NT2/D1 (cell line): ENCODE data around the gene ZCCHC3.
"Not testable (repeated sequence)": the region's sequence is repeated elsewhere in the genome, so short reads cannot be mapped to it uniquely, and the experiment has no call there.

Experiments used
- DNase-seq: peaks from one replicate; pipeline ENCODE4 v3.0.0-alpha.2; 2011; ENCODE audit warnings: low read depth, low spot score
- H3K27me3 ChIP-seq: 2 replicates; pipeline ENCODE4 v1.6.0; 2011; ENCODE audit warnings: mild to moderate bottlenecking; ENCODE audit not compliant: insufficient read length, insufficient read depth
- H3K36me3 ChIP-seq: 2 replicates; pipeline ENCODE4 v1.6.1; 2011; ENCODE audit warnings: mild to moderate bottlenecking, low read length, mixed read lengths; ENCODE audit not compliant: insufficient read depth, insufficient read length
- H3K4me1 ChIP-seq: 2 replicates; pipeline ENCODE4 v1.5.1; 2011; ENCODE audit not compliant: insufficient read depth, insufficient read length
- H3K4me3 ChIP-seq: 2 replicates; pipeline ENCODE4 v1.5.1; 2011; ENCODE audit warnings: low read depth; ENCODE audit not compliant: insufficient read length
- H3K9ac ChIP-seq: 2 replicates; pipeline ENCODE4 v1.6.0; 2011; ENCODE audit warnings: low read depth; ENCODE audit not compliant: insufficient read length
- H3K9me3 ChIP-seq: 2 replicates; pipeline ENCODE4 v1.5.1; 2011; ENCODE audit warnings: mild to moderate bottlenecking, low read length; ENCODE audit not compliant: insufficient read depth
- SUZ12 ChIP-seq: IDR thresholded peaks from 2 replicates; pipeline ENCODE4 v1.6.1; 2011; ENCODE audit not compliant: insufficient read length, insufficient read depth; ENCODE audit errors: extremely low read depth
- YY1 ChIP-seq: IDR thresholded peaks from 2 replicates; pipeline ENCODE4 v1.6.1; 2011; ENCODE audit not compliant: insufficient read length, insufficient read depth
- ZNF274 ChIP-seq: IDR thresholded peaks from 2 replicates; pipeline ENCODE4 v1.6.1; 2011; ENCODE audit warnings: mild to moderate bottlenecking, low read depth, low read length

Gene ZCCHC3

GRCh38 chr20:328027-328974 is 30.9 kb downstream of the ZCCHC3 start:
- peaks cover 22% of the 10 kb centered on the region for H3K4me1 ChIP-seq
- H3K9ac ChIP-seq: peak overlapping the region; percentile 92
- H3K4me3 ChIP-seq: peak overlapping the region; percentile 76
- H3K27me3 ChIP-seq: no peaks in the 10 kb centered on the region
- H3K9me3 ChIP-seq: no peaks in the 10 kb centered on the region
- H3K36me3 ChIP-seq: peaks cover 27% of the 10 kb centered on the region
- DNase-seq: no peak
- TF ChIP-seq ZNF274: no peak
- no peak for TF ChIP-seq YY1
- TF ChIP-seq SUZ12: no peak

- H3K36me3 ChIP-seq: peaks cover 27% of the 10 kb centered on the region
- no peaks in the 10 kb centered on the region for H3K27me3 ChIP-seq
- no peak for TF ChIP-seq SUZ12
- no peak for TF ChIP-seq YY1
- no peak for TF ChIP-seq ZNF274
- no peaks in the 10 kb centered on the region for H3K9me3 ChIP-seq
- H3K4me1 ChIP-seq: peaks cover 22% of the 10 kb centered on the region
- no peak for DNase-seq
- H3K9ac ChIP-seq: peak overlapping the region; percentile 56
- H3K4me3 ChIP-seq: no peak overlapping the region
Measured at GRCh38 chr20:328975-329695, 31.8 kb downstream of the ZCCHC3 start.

- TF ChIP-seq ZNF274: no peak
- no peak for TF ChIP-seq SUZ12
- TF ChIP-seq YY1: no peak
- Histone ChIP-seq H3K4me3 (no peak overlapping the region), H3K9me3 (no peaks in the 10 kb centered on the region), H3K36me3 (peaks cover 27% of the 10 kb centered on the region), H3K27me3 (no peaks in the 10 kb centered on the region), H3K9ac (peak overlapping the region; percentile 28), H3K4me1 (peaks cover 22% of the 10 kb centered on the region)
- no peak for DNase-seq
Measured at GRCh38 chr20:329851-330232, 32.5 kb downstream of the ZCCHC3 start.

- Histone ChIP-seq H3K9me3 (no peaks in the 10 kb centered on the region), H3K4me3 (no peak overlapping the region), H3K9ac (peak overlapping the region; percentile 28), H3K27me3 (no peaks in the 10 kb centered on the region), H3K4me1 (peaks cover 22% of the 10 kb centered on the region), H3K36me3 (peaks cover 27% of the 10 kb centered on the region)
- no peak for TF ChIP-seq YY1
- TF ChIP-seq ZNF274: no peak
- TF ChIP-seq SUZ12: no peak
- DNase-seq: no peak
Measured at GRCh38 chr20:330233-331149, 33.1 kb downstream of the ZCCHC3 start.

- Histone ChIP-seq H3K9ac (no peak overlapping the region), H3K27me3 (no peaks in the 10 kb centered on the region), H3K4me3 (no peak overlapping the region), H3K4me1 (peaks cover 14% of the 10 kb centered on the region), H3K9me3 (no peaks in the 10 kb centered on the region), H3K36me3 (peaks cover 6% of the 10 kb centered on the region)
- TF ChIP-seq SUZ12 (no peak), ZNF274 (no peak), YY1 (no peak)
- DNase-seq: no peak
Measured at GRCh38 chr20:334578-334977, 37.2 kb downstream of the ZCCHC3 start.

- not testable (repeated sequence) for H3K27me3 ChIP-seq, H3K9me3 ChIP-seq
Measured at GRCh38 chr20:336040-336439, 38.7 kb downstream of the ZCCHC3 start.

More at GRCh38 chr20:336040-336439, 38.7 kb downstream of the ZCCHC3 start:
- not testable (repeated sequence) for H3K9ac ChIP-seq, DNase-seq, H3K4me3 ChIP-seq, H3K36me3 ChIP-seq, H3K4me1 ChIP-seq
